ENCODE measurements around the gene PLCB4.

The PLCB4 gene

GRCh38 chr20:9516234-9516871 lies 447.5 kb downstream of the PLCB4 start:
- TF ChIP-seq, protein P1, sequence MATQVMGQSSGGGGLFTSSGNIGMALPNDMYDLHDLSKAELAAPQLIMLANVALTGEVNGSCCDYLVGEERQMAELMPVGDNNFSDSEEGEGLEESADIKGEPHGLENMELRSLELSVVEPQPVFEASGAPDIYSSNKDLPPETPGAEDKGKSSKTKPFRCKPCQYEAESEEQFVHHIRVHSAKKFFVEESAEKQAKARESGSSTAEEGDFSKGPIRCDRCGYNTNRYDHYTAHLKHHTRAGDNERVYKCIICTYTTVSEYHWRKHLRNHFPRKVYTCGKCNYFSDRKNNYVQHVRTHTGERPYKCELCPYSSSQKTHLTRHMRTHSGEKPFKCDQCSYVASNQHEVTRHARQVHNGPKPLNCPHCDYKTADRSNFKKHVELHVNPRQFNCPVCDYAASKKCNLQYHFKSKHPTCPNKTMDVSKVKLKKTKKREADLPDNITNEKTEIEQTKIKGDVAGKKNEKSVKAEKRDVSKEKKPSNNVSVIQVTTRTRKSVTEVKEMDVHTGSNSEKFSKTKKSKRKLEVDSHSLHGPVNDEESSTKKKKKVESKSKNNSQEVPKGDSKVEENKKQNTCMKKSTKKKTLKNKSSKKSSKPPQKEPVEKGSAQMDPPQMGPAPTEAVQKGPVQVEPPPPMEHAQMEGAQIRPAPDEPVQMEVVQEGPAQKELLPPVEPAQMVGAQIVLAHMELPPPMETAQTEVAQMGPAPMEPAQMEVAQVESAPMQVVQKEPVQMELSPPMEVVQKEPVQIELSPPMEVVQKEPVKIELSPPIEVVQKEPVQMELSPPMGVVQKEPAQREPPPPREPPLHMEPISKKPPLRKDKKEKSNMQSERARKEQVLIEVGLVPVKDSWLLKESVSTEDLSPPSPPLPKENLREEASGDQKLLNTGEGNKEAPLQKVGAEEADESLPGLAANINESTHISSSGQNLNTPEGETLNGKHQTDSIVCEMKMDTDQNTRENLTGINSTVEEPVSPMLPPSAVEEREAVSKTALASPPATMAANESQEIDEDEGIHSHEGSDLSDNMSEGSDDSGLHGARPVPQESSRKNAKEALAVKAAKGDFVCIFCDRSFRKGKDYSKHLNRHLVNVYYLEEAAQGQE (IDR thresholded peaks at IDR 0.05; ENCODE audit: insufficient read depth in 1 of 2, low read depth in 2 of 2, low read length in 2 of 2) = no peak
- no peak for TF ChIP-seq FOXP2 (optimal IDR thresholded peaks at IDR 0.05; ENCODE audit: borderline replicate concordance, extremely low read depth, extremely low read length, insufficient read depth)
- no peak for TF ChIP-seq POLR2AphosphoS5 (IDR thresholded peaks at IDR 0.05; ENCODE audit: low read depth, low read length)
- TF ChIP-seq SIN3A (IDR thresholded peaks at IDR 0.05; ENCODE audit: borderline replicate concordance, insufficient read depth, low read length) = no peak
- TF ChIP-seq TAF1 (IDR thresholded peaks at IDR 0.05; ENCODE audit: borderline replicate concordance, insufficient read depth, low read length) = no peak

GRCh38 chr20:9517297-9518162 lies 448.6 kb downstream of the PLCB4 start:
- TF ChIP-seq FOXP2 (optimal IDR thresholded peaks at IDR 0.05; ENCODE audit: borderline replicate concordance, extremely low read depth, extremely low read length, insufficient read depth) = no peak
- no peak for TF ChIP-seq POLR2AphosphoS5 (IDR thresholded peaks at IDR 0.05; ENCODE audit: low read depth, low read length)
- no peak for TF ChIP-seq TAF1 (IDR thresholded peaks at IDR 0.05; ENCODE audit: borderline replicate concordance, insufficient read depth, low read length)
- TF ChIP-seq SIN3A (IDR thresholded peaks at IDR 0.05; ENCODE audit: borderline replicate concordance, insufficient read depth, low read length) = no peak
- TF ChIP-seq, protein P1 (IDR thresholded peaks at IDR 0.05; ENCODE audit: insufficient read depth in 1 of 2, low read depth in 2 of 2, low read length in 2 of 2) = no peak

DNA sequence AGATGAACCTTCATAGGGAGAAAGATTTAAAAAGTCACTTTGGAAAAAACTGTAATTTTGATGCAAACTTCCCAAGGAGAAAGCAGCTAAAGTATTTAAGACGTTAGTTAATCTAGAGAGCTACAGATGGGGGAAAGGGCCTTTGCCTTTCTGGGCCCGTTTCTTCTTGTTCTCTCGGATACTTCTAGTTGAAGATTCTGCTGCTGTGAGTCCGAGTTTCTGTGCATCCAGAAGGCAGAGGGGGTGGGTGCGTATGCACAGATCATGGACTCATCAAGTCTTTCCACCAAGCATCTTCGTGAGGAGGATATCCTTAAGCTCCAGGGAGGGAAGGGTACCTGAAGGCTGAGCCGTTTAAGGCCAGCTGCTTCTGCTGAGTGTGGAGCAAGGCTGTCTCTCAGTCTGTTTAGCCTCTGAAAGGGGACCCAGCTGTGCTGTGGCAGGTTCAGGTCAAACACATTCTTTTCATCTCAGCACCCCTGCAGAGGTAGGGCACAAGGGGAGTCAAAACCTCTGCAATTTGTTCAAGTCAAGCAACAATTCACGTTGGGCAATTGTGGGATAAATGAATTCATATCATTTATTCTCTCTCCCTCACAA lies 449.8 kb downstream of the PLCB4 start:
- TF ChIP-seq, protein P1 (IDR thresholded peaks at IDR 0.05; ENCODE audit: insufficient read depth in 1 of 2, low read depth in 2 of 2, low read length in 2 of 2) = no peak
- no peak for TF ChIP-seq FOXP2 (optimal IDR thresholded peaks at IDR 0.05; ENCODE audit: borderline replicate concordance, extremely low read depth, extremely low read length, insufficient read depth)
- no peak for TF ChIP-seq SIN3A (IDR thresholded peaks at IDR 0.05; ENCODE audit: borderline replicate concordance, insufficient read depth, low read length)
- no peak for TF ChIP-seq TAF1 (IDR thresholded peaks at IDR 0.05; ENCODE audit: borderline replicate concordance, insufficient read depth, low read length)
- no peak for TF ChIP-seq POLR2AphosphoS5 (IDR thresholded peaks at IDR 0.05; ENCODE audit: low read depth, low read length)

GRCh38 chr20:9520086-9520485 lies 451.2 kb downstream of the PLCB4 start:
- TF ChIP-seq TAF1 (IDR thresholded peaks at IDR 0.05; ENCODE audit: borderline replicate concordance, insufficient read depth, low read length) (no peak), FOXP2 (optimal IDR thresholded peaks at IDR 0.05; ENCODE audit: borderline replicate concordance, extremely low read depth, extremely low read length, insufficient read depth) (no peak), POLR2AphosphoS5 (IDR thresholded peaks at IDR 0.05; ENCODE audit: low read depth, low read length) (no peak), SIN3A (IDR thresholded peaks at IDR 0.05; ENCODE audit: borderline replicate concordance, insufficient read depth, low read length) (no peak)

- TF ChIP-seq FOXP2 (optimal IDR thresholded peaks at IDR 0.05; ENCODE audit: borderline replicate concordance, extremely low read depth, extremely low read length, insufficient read depth) = no peak
- TF ChIP-seq, protein P1 (IDR thresholded peaks at IDR 0.05; ENCODE audit: insufficient read depth in 1 of 2, low read depth in 2 of 2, low read length in 2 of 2) = no peak
- no peak for TF ChIP-seq TAF1 (IDR thresholded peaks at IDR 0.05; ENCODE audit: borderline replicate concordance, insufficient read depth, low read length)
- no peak for TF ChIP-seq SIN3A (IDR thresholded peaks at IDR 0.05; ENCODE audit: borderline replicate concordance, insufficient read depth, low read length)
- no peak for TF ChIP-seq POLR2AphosphoS5 (IDR thresholded peaks at IDR 0.05; ENCODE audit: low read depth, low read length)
These were observed 454.7 kb downstream of the PLCB4 start for GRCh38 chr20:9523636-9524035.

Measured in PFSK-1 (cell line).